Gastrocnemius medialis (tissue), 4 donors: ENCODE data around the gene FAM222B. TPM values are rescaled to one million over a fixed set of nuclear protein-coding genes. Genes with fewer than 3 reads are reported as not detected.

Source experiments
- ATAC-seq, 2 donors: fragments of 150-250 bp; one replicate each; pipeline ENCODE4 v1.9.1; 2016
- DNase-seq, 2 donors: peaks; one replicate each; pipeline ENCODE4 v3.0.0-alpha.2; 2019
- H3K27ac ChIP-seq, 4 donors: fragments of 200-600 bp; sonication (generic); 1 replicate in 1 of 4; 2 replicates in 3 of 4; pipeline ENCODE4 v1.5.1; 2016 to 2018; ENCODE audit warnings: mild to moderate bottlenecking in 2 of 4, moderate library complexity in 1 of 4
- H3K27me3 ChIP-seq, 3 donors: fragments of 200-600 bp; sonication (generic) in 2 of 3; 1 replicate in 1 of 3; 2 replicates in 2 of 3; pipeline versions ENCODE4 v1.5.1 to v1.6.0; 2016 to 2019; ENCODE audit warnings: mild to moderate bottlenecking in 1 of 3, moderate library complexity in 1 of 3
- H3K36me3 ChIP-seq, 2 donors: fragments of 200-600 bp; sonication (generic) in 1 of 2; one replicate each; pipeline ENCODE4 v1.5.1; 2017 to 2018
- H3K4me1 ChIP-seq, 2 donors: fragments of 200-600 bp; sonication (generic) in 1 of 2; one replicate each; pipeline ENCODE4 v1.5.1; 2016 to 2017; ENCODE audit warnings: mild to moderate bottlenecking in 2 of 2
- H3K4me3 ChIP-seq, 4 donors: fragments of 200-600 bp; sonication (generic) in 3 of 4; 1 replicate in 1 of 4; 2 replicates in 3 of 4; pipeline ENCODE4 v1.5.1; 2016 to 2019; ENCODE audit warnings: mild to moderate bottlenecking in 2 of 4
- H3K9me3 ChIP-seq, 3 donors: fragments of 200-600 bp; sonication (generic) in 2 of 3; 1 replicate in 1 of 3; 2 replicates in 2 of 3; pipeline ENCODE4 v1.5.1; 2016 to 2019
- CTCF ChIP-seq, 5 experiments: fragments of 450-650 bp in 3 of 5; fragments of 200-600 bp in 2 of 5; sonication (generic) in 2 of 5; IDR thresholded peaks in 4 of 5; conservative IDR thresholded peaks in 1 of 5; 1 replicate in 4 of 5; 2 replicates in 1 of 5; pipeline ENCODE4 v1.5.1; 2016 to 2019; ENCODE audit warnings: antibody characterized with exemption in 5 of 5, mild to moderate bottlenecking in 3 of 5, moderate library complexity in 3 of 5
- POLR2A ChIP-seq, 2 donors: fragments of 450-650 bp; IDR thresholded peaks; one replicate each; pipeline ENCODE4 v1.6.1; 2017; ENCODE audit warnings: antibody characterized with exemption in 2 of 2, mild to moderate bottlenecking in 2 of 2, moderate library complexity in 2 of 2
- in situ Hi-C, 4 donors: fragments of 200-750 bp; cut with MboI; loops; one replicate each; pipeline versions ENCODE4 v1.15.0 to v1.8.0; 2017; ENCODE audit warnings: low sequenced_read_pairs in 4 of 4
- intact Hi-C: fragments of 100-400 bp; cut with DNase I; formaldehyde crosslinking; loops from one replicate; pipeline ENCODE4 v1.15.1; 2023; ENCODE audit warnings: low total_unique reads
- total RNA-seq, 4 donors: library from RNA; depleted of rRNA; stranded (reverse); fragments of >200 nt; gene quantifications; one replicate each; pipeline versions ENCODE4 v1.1.0 to v1.2.3, GENCODE V29; 2016

The FAM222B gene
- total RNA-seq, 4 donors from 2014 or later = 36.2 to 82.6 (median 66.8) TPM

DNA sequence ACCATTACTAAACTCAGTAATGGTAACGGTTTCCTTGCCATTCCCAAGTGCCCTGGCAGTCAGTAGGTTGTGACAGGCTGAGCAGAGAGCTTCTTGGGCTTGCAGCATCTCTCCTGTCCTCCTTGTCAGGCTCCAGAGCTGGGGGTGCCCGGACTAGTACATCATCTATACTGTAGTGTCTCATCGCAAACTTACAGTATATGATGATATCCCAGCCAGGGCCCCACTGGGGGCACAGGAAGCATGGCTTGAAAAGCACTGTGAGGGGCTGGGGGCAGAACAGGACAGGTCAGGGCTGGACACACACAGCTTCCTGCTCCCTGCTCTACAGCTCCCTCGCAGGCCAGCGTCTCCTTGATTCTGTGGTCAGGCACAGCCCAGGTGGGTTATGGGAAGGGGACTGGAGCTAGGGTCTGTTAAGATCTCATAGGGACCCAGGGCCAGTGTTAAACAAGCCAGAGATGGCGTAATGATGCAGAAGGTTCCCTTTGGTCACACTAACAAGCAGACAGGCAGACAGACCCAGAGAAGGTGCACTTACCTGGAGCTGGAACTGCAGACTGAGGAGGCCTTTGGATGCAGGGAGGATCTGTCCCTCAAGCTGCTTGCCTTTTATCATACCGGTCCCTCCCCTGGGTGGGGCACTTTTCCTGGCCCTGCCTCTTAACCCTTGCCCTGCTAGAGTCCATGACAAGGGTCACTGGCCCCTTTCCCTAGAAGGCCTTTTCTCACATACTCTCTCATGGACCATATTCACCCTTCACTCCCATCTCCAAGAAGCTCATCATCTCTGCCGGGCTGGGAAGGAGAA, 19.0 kb upstream of the FAM222B start:
- ATAC-seq = no peak
- no peak for DNase-seq
- Histone ChIP-seq H3K4me1 (no peaks in the 10 kb centered on the region), H3K4me3 (no peak overlapping the region), H3K27ac (no peak overlapping the region), H3K36me3 (peaks cover 0 to 48% of the 10 kb centered on the region in 2 donors), H3K9me3 (no peaks in the 10 kb centered on the region), H3K27me3 (no peaks in the 10 kb centered on the region)
- intact Hi-C loops = no loop called here
- TF ChIP-seq POLR2A (IDR thresholded peaks at IDR 0.05) = no peak
- TF ChIP-seq CTCF (IDR thresholded peaks at IDR 0.05 in 4 of 5, conservative IDR thresholded peaks at IDR 0.05 in 1 of 5) = no peak
- in situ Hi-C loops = loop anchor here in 1 of 4 donors (25.0 kb wide), 1 partner anchor 99 kb away; no protein-coding TSS in a partner anchor

- ATAC-seq (no peak), DNase-seq (no peak)
- no peak overlapping the region for H3K4me3 ChIP-seq
- H3K9me3 ChIP-seq = no peaks in the 10 kb centered on the region
- no peak for TF ChIP-seq POLR2A (IDR thresholded peaks at IDR 0.05)
- TF ChIP-seq CTCF (IDR thresholded peaks at IDR 0.05 in 4 of 5, conservative IDR thresholded peaks at IDR 0.05 in 1 of 5) = no peak
- intact Hi-C loops (no loop called here), in situ Hi-C loops (loop anchor here in 1 of 4 donors (25.0 kb wide), 1 partner anchor 98 kb away; no protein-coding TSS in a partner anchor)
- H3K36me3 ChIP-seq = peaks cover 0 to 50% of the 10 kb centered on the region in 2 donors
- H3K4me1 ChIP-seq = peaks cover 5% of the 10 kb centered on the region in 2 donors
- H3K27ac ChIP-seq = no peak overlapping the region
- no peaks in the 10 kb centered on the region for H3K27me3 ChIP-seq
Observed at GRCh38 chr17:28860363-28860808, 17.8 kb upstream of the FAM222B start.

DNA sequence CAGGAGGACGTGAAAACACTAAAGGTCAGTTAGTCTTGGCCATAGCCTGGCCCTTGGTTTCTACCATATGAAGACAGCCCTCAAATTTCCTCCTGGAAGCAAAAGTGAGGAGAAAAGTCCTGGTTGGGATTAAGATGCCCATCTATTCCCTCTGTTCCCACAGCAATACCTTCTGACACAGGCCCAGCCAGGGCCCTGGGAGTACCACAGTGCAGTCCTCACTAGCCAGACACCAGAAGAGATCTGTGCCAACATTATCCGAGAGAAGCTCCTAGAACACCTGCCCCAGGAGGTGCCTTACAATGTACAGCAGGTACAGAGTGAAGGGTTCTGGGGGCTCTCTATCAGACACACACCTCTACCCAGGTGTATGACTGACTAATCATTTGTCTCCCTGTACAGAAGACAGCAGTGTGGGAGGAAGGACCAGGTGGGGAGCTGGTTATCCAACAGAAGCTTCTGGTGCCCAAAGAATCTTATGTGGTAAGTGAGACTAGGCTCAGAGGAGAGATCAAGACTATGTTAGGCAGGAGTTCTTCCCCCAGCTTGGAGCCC, 16.3 kb upstream of the FAM222B start:
- Histone ChIP-seq H3K4me3 (no peak overlapping the region), H3K4me1 (peaks cover 7 to 11% of the 10 kb centered on the region in 2 donors), H3K9me3 (no peaks in the 10 kb centered on the region), H3K36me3 (peaks cover 0 to 50% of the 10 kb centered on the region in 2 donors), H3K27me3 (no peaks in the 10 kb centered on the region), H3K27ac (no peak overlapping the region)
- DNase-seq (no peak), ATAC-seq (no peak)
- intact Hi-C loops (loop anchor here (5.0 kb wide), 1 partner anchor 38 kb away; the partner anchor contains the start of gene FLOT2), in situ Hi-C loops (loop anchor here (5.0 to 25.0 kb wide), 3 partner anchors 94 to 97 kb away; no protein-coding TSS in a partner anchor)
- no peak for TF ChIP-seq POLR2A (IDR thresholded peaks at IDR 0.05)
- TF ChIP-seq CTCF (IDR thresholded peaks at IDR 0.05 in 4 of 5, conservative IDR thresholded peaks at IDR 0.05 in 1 of 5) = no peak

DNA sequence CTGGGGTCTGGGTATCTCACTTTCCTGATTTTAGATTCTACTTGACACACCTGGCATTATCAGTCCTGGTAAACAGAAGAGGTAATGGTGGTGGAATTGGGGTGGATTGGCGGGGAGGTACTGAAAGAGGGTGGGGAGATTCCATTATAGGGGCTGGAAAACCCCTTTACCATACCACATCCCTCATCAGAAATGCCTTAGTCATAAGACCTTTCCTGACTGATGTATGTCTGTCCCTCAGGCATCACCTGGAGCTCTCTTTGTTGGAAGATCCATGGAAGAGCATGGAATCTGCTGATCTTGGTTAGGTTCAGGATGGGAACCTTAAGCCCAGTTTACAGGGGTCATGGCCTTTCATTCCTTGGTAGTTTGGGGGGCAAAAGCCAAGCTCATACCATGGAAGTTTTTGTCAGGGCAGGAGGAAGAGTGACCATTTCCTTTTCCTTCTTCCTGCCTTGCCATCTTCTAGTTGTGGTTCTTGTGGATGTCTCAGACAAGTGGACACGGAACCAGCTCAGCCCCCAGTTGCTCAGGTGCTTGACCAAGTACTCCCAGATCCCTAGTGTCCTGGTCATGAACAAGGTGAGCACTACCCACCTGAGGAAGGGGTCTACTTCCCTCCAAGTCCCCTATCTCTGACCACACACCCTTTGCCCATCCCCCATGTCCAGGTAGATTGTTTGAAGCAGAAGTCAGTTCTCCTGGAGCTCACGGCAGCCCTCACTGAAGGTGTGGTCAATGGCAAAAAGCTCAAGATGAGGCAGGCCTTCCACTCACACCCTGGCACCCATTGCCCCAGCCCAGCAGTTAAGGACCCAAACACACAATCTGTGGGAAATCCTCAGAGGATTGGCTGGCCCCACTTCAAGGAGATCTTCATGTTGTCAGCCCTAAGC, 15.6 kb upstream of the FAM222B start:
- Histone ChIP-seq H3K27me3 (no peaks in the 10 kb centered on the region), H3K4me1 (peaks cover 7 to 11% of the 10 kb centered on the region in 2 donors), H3K9me3 (no peaks in the 10 kb centered on the region), H3K36me3 (peaks cover 0 to 50% of the 10 kb centered on the region in 2 donors), H3K4me3 (no peak overlapping the region), H3K27ac (no peak overlapping the region)
- ATAC-seq (no peak), DNase-seq (no peak)
- TF ChIP-seq POLR2A (IDR thresholded peaks at IDR 0.05) = no peak
- TF ChIP-seq CTCF (IDR thresholded peaks at IDR 0.05 in 4 of 5, conservative IDR thresholded peaks at IDR 0.05 in 1 of 5) = no peak
- intact Hi-C loops (loop anchor here (5.0 kb wide), 1 partner anchor 39 kb away; the partner anchor contains the start of gene FLOT2), in situ Hi-C loops (loop anchor here (5.0 to 25.0 kb wide), 3 partner anchors 93 to 96 kb away; no protein-coding TSS in a partner anchor)
